GM21526 (cell line): ENCODE measurements around the gene GBP7.

Source experiments
- ATAC-seq: cut with Tn5 transposase; IDR thresholded peaks from one replicate; pipeline ENCODE4 v1.9.1; 2021; ENCODE audit warnings: moderate library complexity; ENCODE audit not compliant: unreplicated experiment, low FRiP score

The GBP7 gene

DNA sequence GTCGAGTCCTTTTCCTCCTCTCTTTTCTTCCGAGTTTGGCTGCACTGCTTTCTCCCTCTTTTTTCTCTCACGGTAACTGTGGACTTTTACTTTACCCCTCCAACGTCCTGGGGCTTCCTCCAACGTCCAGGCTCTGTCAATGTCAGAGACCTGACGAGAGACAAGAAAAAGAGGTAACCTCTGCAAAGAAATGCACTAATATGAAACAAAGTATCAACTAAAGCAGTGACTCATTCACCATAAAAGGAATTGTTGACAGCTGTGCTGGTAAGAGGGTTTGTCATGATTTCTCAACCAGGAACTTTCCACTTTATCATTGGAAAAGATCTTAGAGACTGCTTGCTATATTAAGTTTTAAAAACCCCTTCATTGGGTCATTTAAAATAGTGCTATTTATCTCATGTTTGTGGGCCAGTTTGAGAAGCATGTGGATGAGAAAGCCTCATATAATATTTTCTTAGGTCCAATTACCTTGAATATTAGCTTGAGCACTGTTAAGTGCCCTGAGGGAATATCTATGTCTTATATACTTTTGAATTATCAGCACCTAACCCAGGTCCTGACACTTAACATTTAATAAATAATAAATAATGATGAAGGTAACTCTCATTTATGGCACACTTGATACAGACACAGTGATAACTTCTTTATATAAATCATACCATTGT lies 49.8 kb downstream of the GBP7 start, which contains the start of gene GBP2:
Gene GBP2 (minus strand): TSS at position 202 of the 668 bp plus-strand sequence. CDS start 4,148 bp downstream, outside the sequence.
- ATAC-seq = peak; percentile 77

GRCh38 chr1:89125240-89125912 lies 50.4 kb downstream of the GBP7 start:
- ATAC-seq = peak; percentile 36

DNA sequence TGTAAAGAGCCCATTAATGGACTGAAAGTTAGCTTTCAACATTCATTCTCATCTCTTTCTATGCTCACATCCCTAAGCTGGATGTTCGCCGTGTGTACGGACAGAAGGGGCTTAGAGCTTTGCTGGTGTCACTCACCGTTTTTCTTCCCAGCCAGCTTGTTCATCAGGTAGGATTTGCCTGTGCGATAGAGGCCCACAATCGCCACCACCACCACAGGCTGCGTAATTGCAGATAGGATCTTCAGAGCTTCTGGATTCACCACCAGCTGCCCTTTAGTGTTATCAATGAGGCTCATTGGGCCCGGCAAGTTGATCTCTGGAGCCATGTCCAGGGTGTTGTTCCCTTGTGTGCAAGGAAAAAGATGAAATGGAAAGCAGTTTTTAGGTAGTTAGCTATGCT lies 54.2 kb downstream of the GBP7 start:
- ATAC-seq = no peak

GRCh38 chr1:89114662-89115061 lies 61.1 kb downstream of the GBP7 start:
- no peak for ATAC-seq

- ATAC-seq = no peak
These were observed 62.8 kb downstream of the GBP7 start for GRCh38 chr1:89112871-89113613.

DNA sequence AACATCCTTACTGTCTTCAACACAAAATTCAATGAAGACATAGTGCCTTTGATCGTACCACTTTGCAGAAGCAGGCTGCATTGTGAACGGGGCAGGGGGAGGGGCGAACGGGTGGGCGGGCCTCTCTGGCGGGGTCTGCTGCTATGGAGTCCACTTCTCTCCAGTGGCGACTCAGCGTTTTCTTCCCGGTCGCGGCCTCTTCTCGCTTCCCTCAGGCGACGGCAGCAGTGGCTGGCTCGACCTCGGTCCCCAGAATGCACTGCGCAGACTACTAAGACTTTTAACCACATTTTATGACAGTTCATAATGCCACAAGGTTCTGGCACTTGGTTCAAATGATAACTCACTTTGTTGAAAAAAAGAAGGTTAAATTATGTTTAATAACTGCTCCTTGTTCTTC lies 71.1 kb downstream of the GBP7 start:
- no peak for ATAC-seq

GRCh38 chr1:89104147-89104546 lies 71.7 kb downstream of the GBP7 start:
- no peak for ATAC-seq

- no peak for ATAC-seq
These were observed 73.8 kb downstream of the GBP7 start for GRCh38 chr1:89102021-89102420.

- ATAC-seq = no peak
These were observed 75.4 kb downstream of the GBP7 start for GRCh38 chr1:89100412-89100811.

DNA sequence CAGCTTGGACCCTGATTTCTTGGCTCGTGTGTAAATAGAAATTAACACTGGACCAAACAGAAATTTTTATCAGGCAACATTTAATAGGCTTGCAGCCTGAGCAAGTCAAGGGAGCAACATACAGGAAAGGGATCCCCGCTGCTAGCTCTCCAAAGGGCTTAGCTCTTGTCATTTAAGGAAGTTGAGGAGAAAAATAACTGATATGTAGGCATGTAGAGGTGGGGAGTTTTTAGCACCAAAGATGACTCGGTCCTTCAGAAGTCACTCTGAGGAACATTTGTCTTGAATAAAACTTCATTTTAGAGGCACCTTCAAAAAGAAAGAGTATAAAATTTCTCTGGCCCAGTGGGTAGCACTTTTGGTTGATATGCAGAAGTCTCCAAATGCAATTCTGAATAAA lies 76.9 kb downstream of the GBP7 start:
- ATAC-seq = no peak

DNA sequence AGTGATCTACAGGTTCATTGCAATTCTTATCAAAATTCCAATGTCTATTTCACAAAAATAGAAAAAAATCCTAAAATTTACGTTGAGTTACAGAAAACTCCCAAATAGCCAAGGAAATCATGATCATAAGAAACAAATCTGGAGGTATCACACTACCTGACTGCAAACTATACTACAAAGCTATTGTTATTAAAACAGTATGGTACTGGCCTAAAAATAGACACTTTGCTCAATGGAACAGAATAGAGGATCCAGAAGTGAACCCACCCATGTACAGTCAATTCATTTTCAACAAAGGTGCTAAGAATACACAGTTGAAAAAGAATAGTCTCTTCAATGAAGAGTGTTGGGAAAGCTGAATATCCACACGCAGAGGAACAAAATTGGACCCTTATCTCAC lies 80.1 kb downstream of the GBP7 start:
- ATAC-seq = no peak

DNA sequence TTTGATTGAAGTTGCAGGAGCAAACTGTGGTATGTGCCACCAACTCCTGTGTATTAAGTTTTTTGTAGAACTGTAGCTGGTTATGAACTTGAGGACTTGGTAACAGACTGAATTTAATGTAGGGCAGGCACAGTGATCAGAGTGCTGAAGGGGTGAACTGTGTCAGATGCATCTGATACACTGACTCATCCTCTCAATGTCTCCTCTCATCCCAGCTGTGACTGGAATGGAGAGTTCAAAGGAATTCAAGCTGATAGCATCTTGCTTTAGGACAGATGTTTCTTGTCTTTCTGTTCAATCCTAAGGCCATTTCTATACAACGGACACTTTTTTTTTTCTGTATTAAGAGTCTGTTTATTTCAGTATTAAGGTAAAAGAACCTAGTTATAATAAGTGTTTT lies 85.8 kb downstream of the GBP7 start:
- ATAC-seq = no peak

- ATAC-seq = no peak
These were observed 87.2 kb downstream of the GBP7 start for GRCh38 chr1:89088572-89088971.

GRCh38 chr1:89087241-89087640 lies 88.6 kb downstream of the GBP7 start:
- ATAC-seq = no peak

DNA sequence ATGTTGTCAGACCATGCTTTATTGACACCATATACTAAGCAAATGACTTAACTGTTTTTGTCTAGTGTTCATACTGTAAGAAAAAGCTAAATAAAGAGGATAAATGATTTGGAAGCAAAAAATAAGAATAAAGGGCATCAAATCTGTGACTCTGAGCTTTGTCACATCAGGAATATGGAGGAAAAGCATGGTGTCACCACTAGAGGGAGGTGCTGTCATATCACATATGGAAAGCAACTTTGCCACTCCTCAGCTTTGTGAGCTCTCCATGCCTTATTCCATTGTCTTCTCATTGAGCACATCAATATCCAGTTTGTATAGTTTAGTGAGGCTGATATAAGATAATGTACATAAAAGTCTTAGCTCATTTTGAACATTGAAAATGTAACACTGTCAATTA lies 90.0 kb downstream of the GBP7 start:
- no peak for ATAC-seq
